Aorta (tissue), 5 donors: Measurements from ENCODE around the gene ZMYND10. TPM values are rescaled to one million over a fixed set of nuclear protein-coding genes. Genes with fewer than 3 reads are reported as not detected.

ENCODE experiments used
- ATAC-seq: fragments of 200-7000 bp; cut with Tn5 transposase; one replicate; pipeline ENCODE4 v1.9.1; 2022; ENCODE audit warnings: moderate library complexity; ENCODE audit not compliant: low FRiP score
- DNase-seq, 2 donors: peaks; one replicate each; pipeline ENCODE4 v3.0.0-alpha.2; 2020
- H3K27ac ChIP-seq, 2 donors: one replicate each; pipeline ENCODE4 v1.5.1; 2013; ENCODE audit warnings: low read length in 2 of 2, mild to moderate bottlenecking in 2 of 2, moderate library complexity in 2 of 2, control low read depth in 1 of 2, inconsistent platforms in 1 of 2, low read depth in 1 of 2
- H3K27me3 ChIP-seq, 2 donors: one replicate each; pipeline ENCODE4 v1.6.1; 2013; ENCODE audit warnings: control low read depth in 1 of 2, low read length in 1 of 2, mild to moderate bottlenecking in 1 of 2, moderate library complexity in 1 of 2; ENCODE audit not compliant: insufficient read depth in 2 of 2, control insufficient read depth in 1 of 2
- H3K36me3 ChIP-seq, 2 donors: one replicate each; pipeline ENCODE4 v1.6.1; 2013; ENCODE audit warnings: control low read depth in 1 of 2, low read length in 1 of 2, mild to moderate bottlenecking in 1 of 2; ENCODE audit not compliant: insufficient read depth in 2 of 2, control insufficient read depth in 1 of 2
- H3K4me1 ChIP-seq, 2 donors: one replicate each; pipeline ENCODE4 v1.6.1; 2013; ENCODE audit warnings: low read length in 2 of 2, control low read depth in 1 of 2, mild to moderate bottlenecking in 1 of 2, moderate library complexity in 1 of 2; ENCODE audit not compliant: insufficient read depth in 2 of 2, control insufficient read depth in 1 of 2
- H3K4me3 ChIP-seq, 2 donors: one replicate each; pipeline ENCODE4 v1.5.1; 2013; ENCODE audit warnings: low read length in 2 of 2, control low read depth in 1 of 2, mild to moderate bottlenecking in 1 of 2
- H3K9me3 ChIP-seq: one replicate; pipeline ENCODE4 v1.6.1; 2013; ENCODE audit warnings: mild to moderate bottlenecking, low read length; ENCODE audit not compliant: control insufficient read depth
- WGBS, 2 donors: extraction: QIAGEN DNeasy Blood & Tissue Kit; methylation state at CpG; one replicate each; pipeline ENCODE4 v1.1.7; 2013; 5-methylcytosine and 5-hydroxymethylcytosine counted together
- intact Hi-C, 2 donors: fragments of 100-400 bp; cut with DNase I; formaldehyde crosslinking; loops; one replicate each; pipeline versions ENCODE4 v1.14.2 to v1.15.0; 2022
- polyA plus RNA-seq, 2 donors: library from polyadenylated mRNA; stranded (reverse); fragments of 200-250 nt; gene quantifications; one replicate each; pipeline ENCODE4 v1.2.3, GENCODE V29; 2013
- total RNA-seq, 2 donors: library from RNA; stranded (reverse); fragmentation: NEBNext Ultra II Directional; extraction: Animal tissue kit (Norgen Biotek cat#: 25700); gene quantifications; one replicate each; pipeline ENCODE4 v1.2.1, GENCODE V29; 2021
- donor health status: healthy with polysubstance abuse.
- donor health status: Bipolar disorder and iron deficiency.
- donor health status: DM: no; HTN: no; CAD: no.
- donor health status: DM: no; HTN: no; CAD: no.
- donor health status: DM: yes; HTN: yes; CAD: no.

ZMYND10 gene
- total and polyA plus RNA-seq, 4 donors = 0.13 to 3.5 (median 0.82) TPM

GRCh38 chr3:50353245-50354004 lies 7.9 kb upstream of the ZMYND10 start:
- Histone ChIP-seq H3K27ac (no peak overlapping the region), H3K9me3 (no peaks in the 10 kb centered on the region), H3K27me3 (no peaks in the 10 kb centered on the region), H3K4me1 (no peaks in the 10 kb centered on the region), H3K36me3 (peaks cover 0 to 5% of the 10 kb centered on the region in 2 donors), H3K4me3 (no peak overlapping the region)
- intact Hi-C loops = loop anchor here in 1 of 2 donors (5.0 to 10.0 kb wide), 2 partner anchors 259 to 1041 kb away; partner anchors contain the start of genes CISH and RBM15B
- WGBS, 2 donors = 77 to 78% methylated on average over 12 of the region's 12 CpGs
- ATAC-seq (no peak), DNase-seq (no peak)

GRCh38 chr3:50352781-50353180 lies 7.2 kb upstream of the ZMYND10 start:
- peaks cover 0 to 5% of the 10 kb centered on the region in 2 donors for H3K36me3 ChIP-seq
- DNase-seq (no peak), ATAC-seq (no peak)
- no peaks in the 10 kb centered on the region for H3K27me3 ChIP-seq
- H3K9me3 ChIP-seq = no peaks in the 10 kb centered on the region
- intact Hi-C loops = loop anchor here in 1 of 2 donors (5.0 to 10.0 kb wide), 2 partner anchors 260 to 1042 kb away; partner anchors contain the start of genes CISH and RBM15B
- no peak overlapping the region for H3K4me3 ChIP-seq
- H3K27ac ChIP-seq = no peak overlapping the region
- no peaks in the 10 kb centered on the region for H3K4me1 ChIP-seq
- 13 to 17% methylated on average over 2 of the region's 2 CpGs for WGBS, 2 donors

DNA sequence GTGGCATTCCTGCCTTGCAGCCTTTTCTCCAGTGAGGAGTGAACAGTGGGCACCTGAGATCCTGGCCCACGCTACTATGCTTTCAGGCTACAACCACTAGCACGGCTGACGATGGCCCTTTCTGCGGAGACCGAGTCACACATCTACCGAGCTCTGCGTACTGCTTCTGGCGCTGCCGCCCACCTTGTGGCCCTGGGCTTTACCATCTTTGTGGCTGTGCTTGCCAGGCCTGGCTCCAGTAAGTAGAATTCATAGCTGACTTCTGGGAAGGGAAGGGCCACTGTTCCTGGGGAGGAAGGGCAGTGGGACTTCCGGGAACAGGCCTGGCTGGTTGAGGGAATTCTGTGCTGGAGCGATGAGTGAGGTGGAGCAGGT lies 5.8 kb upstream of the ZMYND10 start:
- WGBS, 2 donors = 25 to 26% methylated on average over 11 of the region's 11 CpGs
- ATAC-seq (no peak), DNase-seq (no peak)
- H3K27ac ChIP-seq = peak overlapping the region in 1 of 2 donors; percentile 10
- H3K9me3 ChIP-seq = no peaks in the 10 kb centered on the region
- H3K36me3 ChIP-seq = peaks cover 0 to 5% of the 10 kb centered on the region in 2 donors
- intact Hi-C loops = loop anchor here in 1 of 2 donors (5.0 to 10.0 kb wide), 2 partner anchors 261 to 1043 kb away; partner anchors contain the start of genes CISH and RBM15B
- H3K4me3 ChIP-seq = no peak overlapping the region
- H3K27me3 ChIP-seq = no peaks in the 10 kb centered on the region
- no peaks in the 10 kb centered on the region for H3K4me1 ChIP-seq

- DNase-seq = peak; percentile 99
- Histone ChIP-seq H3K9me3 (no peaks in the 10 kb centered on the region), H3K27ac (peak within 1 kb of the TSS in 1 of 2 donors; percentile 75), H3K27me3 (no peaks in the 10 kb centered on the region), H3K4me3 (peak within 1 kb of the TSS; percentile 15 to 51), H3K4me1 (no peaks in the 10 kb centered on the region), H3K36me3 (peaks cover 0 to 5% of the 10 kb centered on the region in 2 donors)
- peak; percentile 95 for ATAC-seq
- WGBS, 2 donors = 0% methylated on average over 64 of the region's 64 CpGs
- intact Hi-C loops = loop anchor here in 1 of 2 donors (5.0 to 10.0 kb wide), 2 partner anchors 262 to 1044 kb away; partner anchors contain the start of genes CISH and RBM15B
Observed at GRCh38 chr3:50350527-50351322, 5.2 kb upstream of the ZMYND10 start, which contains the start of the genes CYB561D2 and NPRL2. Gene CYB561D2 (plus strand): TSS chr3:50350862. CDS start chr3:50351434, 572 bp downstream. Gene NPRL2 (minus strand): TSS chr3:50350775. CDS start chr3:50350652, 123 bp downstream.

- Histone ChIP-seq H3K36me3 (peaks cover 0 to 5% of the 10 kb centered on the region in 2 donors), H3K27me3 (no peaks in the 10 kb centered on the region), H3K4me1 (no peaks in the 10 kb centered on the region), H3K4me3 (peak overlapping the region; percentile 8 to 51), H3K9me3 (no peaks in the 10 kb centered on the region), H3K27ac (peak overlapping the region in 1 of 2 donors; percentile 69)
- intact Hi-C loops = loop anchor here in 1 of 2 donors (5.0 to 10.0 kb wide), 2 partner anchors 262 to 1045 kb away; partner anchors contain the start of genes CISH and RBM15B
- ATAC-seq (no peak), DNase-seq (no peak)
- 1% methylated on average over 7 of the region's 7 CpGs for WGBS, 2 donors
Observed at GRCh38 chr3:50350213-50350526, 4.6 kb upstream of the ZMYND10 start.

DNA sequence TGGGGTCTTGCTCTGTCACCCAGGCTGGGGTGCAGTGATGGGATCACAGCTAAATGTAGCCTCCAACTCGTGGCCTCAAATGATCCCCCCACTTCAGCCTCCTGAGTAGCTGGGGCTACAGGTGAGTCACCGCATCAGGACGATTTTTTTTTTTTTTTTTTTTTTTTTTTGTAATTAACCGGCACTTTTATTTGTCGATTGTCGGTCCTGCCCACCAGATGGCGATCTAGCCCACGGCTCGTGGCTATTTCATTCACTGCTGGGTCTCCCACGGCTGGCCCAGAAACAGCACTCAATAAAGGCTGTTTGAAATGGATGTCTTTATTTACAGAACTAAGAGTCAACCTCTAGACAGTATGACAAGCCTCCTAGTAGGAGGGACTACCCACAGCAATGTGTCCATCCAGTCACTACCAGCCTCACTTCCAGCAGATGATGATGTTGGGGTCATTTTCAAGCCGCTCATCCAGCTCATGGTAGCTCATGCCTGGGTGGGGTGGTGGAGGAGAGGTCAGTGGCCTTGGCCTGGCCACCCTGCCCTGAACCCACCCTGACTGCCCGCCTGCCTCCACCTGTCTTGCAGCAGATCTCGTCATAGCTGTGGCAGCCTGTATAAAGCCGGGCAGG lies 1.8 kb upstream of the ZMYND10 start:
- H3K27ac ChIP-seq = no peak overlapping the region
- H3K36me3 ChIP-seq = no peaks in the 10 kb centered on the region

DNA sequence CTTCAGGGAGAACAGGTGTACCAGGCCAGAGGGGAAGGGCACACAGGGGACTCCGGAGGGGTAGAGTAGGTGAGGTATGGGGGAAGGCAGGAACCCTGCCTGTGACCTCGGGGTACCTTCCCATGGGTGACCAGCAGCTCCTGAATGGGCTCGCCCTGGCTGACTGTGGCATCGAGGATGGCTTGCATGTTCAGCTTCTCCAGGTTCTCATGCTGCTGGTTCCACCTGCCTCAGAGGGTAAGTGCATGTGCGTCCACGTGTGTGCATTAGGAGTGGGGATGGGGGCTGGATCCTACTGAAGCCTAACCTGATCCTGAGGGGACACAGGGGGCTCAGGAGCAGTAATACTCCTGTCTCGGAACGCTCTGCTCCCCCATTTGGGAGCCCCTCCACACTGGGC lies 524 bp downstream of the ZMYND10 start:
- Histone ChIP-seq H3K4me1 (no peaks in the 10 kb centered on the region), H3K9me3 (no peaks in the 10 kb centered on the region), H3K4me3 (no peak overlapping the region), H3K27me3 (no peaks in the 10 kb centered on the region), H3K36me3 (no peaks in the 10 kb centered on the region), H3K27ac (no peak overlapping the region)
- intact Hi-C loops = loop anchor here in 1 of 2 donors (5.0 kb wide), 1 partner anchor 197 kb away; no protein-coding TSS in a partner anchor
- WGBS, 2 donors = 66 to 71% methylated on average over 8 of the region's 8 CpGs
- DNase-seq (no peak), ATAC-seq (no peak)

More for the DNA sequence above, 1.8 kb upstream of the ZMYND10 start:
- Histone ChIP-seq H3K9me3 (no peaks in the 10 kb centered on the region), H3K4me3 (no peak overlapping the region), H3K27me3 (no peaks in the 10 kb centered on the region), H3K4me1 (no peaks in the 10 kb centered on the region)
- 26% methylated on average over 14 of the region's 14 CpGs for WGBS, 2 donors
- DNase-seq (peak; percentile 83 to 90), ATAC-seq (no peak)
- intact Hi-C loops = loop anchor here in 1 of 2 donors (5.0 kb wide), 1 partner anchor 195 kb away; no protein-coding TSS in a partner anchor
